Heart right ventricle (tissue), 16 donors: ENCODE measurements around the gene ANGPTL1. TPM values are rescaled to one million over a fixed set of nuclear protein-coding genes. Genes with fewer than 3 reads are reported as not detected.

Experiments
- ATAC-seq, 8 donors: fragments of 200-7000 bp; cut with Tn5 transposase; one replicate each; pipeline ENCODE4 v1.9.1; 2020; ENCODE audit warnings: mild to moderate bottlenecking in 8 of 8, moderate library complexity in 8 of 8, moderate number of reproducible peaks in 1 of 8
- DNase-seq, 2 donors: peaks; one replicate each; pipeline ENCODE4 v3.0.0-alpha.2; 2020
- H3K27ac ChIP-seq, 10 donors: fragments of 200-600 bp; sonication (generic) in 2 of 10; one replicate each; pipeline versions ENCODE4 v1.5.0 to v1.8.0; 2020 to 2022; ENCODE audit warnings: mild to moderate bottlenecking in 3 of 10
- H3K27me3 ChIP-seq, 7 donors: fragments of 200-600 bp; one replicate each; pipeline ENCODE4 v1.8.0; 2021 to 2022; ENCODE audit warnings: mild to moderate bottlenecking in 2 of 7
- H3K36me3 ChIP-seq, 9 donors: fragments of 200-600 bp; sonication (generic) in 1 of 9; one replicate each; pipeline versions ENCODE4 v1.5.0 to v1.8.0; 2020 to 2022; ENCODE audit warnings: mild to moderate bottlenecking in 2 of 9
- H3K4me1 ChIP-seq, 9 donors: fragments of 200-600 bp; sonication (generic) in 1 of 9; one replicate each; pipeline versions ENCODE4 v1.5.0 to v1.8.0; 2020 to 2022; ENCODE audit warnings: mild to moderate bottlenecking in 4 of 9
- H3K4me3 ChIP-seq, 10 donors: fragments of 200-600 bp; sonication (generic) in 2 of 10; one replicate each; pipeline versions ENCODE4 v1.5.0 to v1.8.0; 2020 to 2022; ENCODE audit warnings: mild to moderate bottlenecking in 7 of 10, moderate library complexity in 2 of 10
- H3K9me3 ChIP-seq, 11 donors: fragments of 200-600 bp in 10 of 11; sonication (generic) in 2 of 11; one replicate each; pipeline versions ENCODE4 v1.5.0 to v1.8.0; 2013 to 2022; ENCODE audit warnings: mild to moderate bottlenecking in 2 of 11, control low read depth in 1 of 11, moderate library complexity in 1 of 11
- WGBS, 2 donors: extraction: QIAGEN DNeasy Blood & Tissue Kit; methylation state at CpG; one replicate each; pipeline ENCODE4 v1.1.7; 2013; ENCODE audit warnings: inconsistent platforms in 1 of 2; 5-methylcytosine and 5-hydroxymethylcytosine counted together
- intact Hi-C, 10 donors: fragments of 100-400 bp; cut with DNase I; formaldehyde crosslinking; loops; one replicate each; pipeline versions ENCODE4 v1.11.1 to v1.14.2; 2022
- polyA plus RNA-seq, 2 donors: library from polyadenylated mRNA; stranded (reverse); fragments of 200-250 nt; gene quantifications; one replicate each; pipeline ENCODE4 v1.2.3, GENCODE V29; 2013
- total RNA-seq, 10 donors: library from RNA; stranded (reverse); fragmentation: NEBNext Ultra II Directional in 3 of 10; extraction: Animal tissue kit (Norgen Biotek cat#: 25700) in 3 of 10; gene quantifications; one replicate each; pipeline versions ENCODE4 v1.2.1 to v1.2.4, GENCODE V29; 2021 to 2023
- TF ChIP-seq, protein P1 (sequence below), 9 donors: fragments of 200-600 bp; sonication (generic) in 2 of 9; IDR thresholded peaks; one replicate each; pipeline versions ENCODE4 v1.5.0 to v1.8.0; 2021 to 2022; ENCODE audit warnings: antibody characterized with exemption in 9 of 9, mild to moderate bottlenecking in 5 of 9, moderate library complexity in 1 of 9
- donor health status: Arrhythmogenic right ventricular cardiomyopathy.
- donor health status: ischemic (EF 13 %, LVEDD 7.1; RV severe dilation, severe dysfunction).
- donor health status: healthy with polysubstance abuse.
- donor health status: DM: no; HTN: yes; CAD: no.
- donor health status: DM: no; HTN: no; CAD: no.
- donor health status: ischemic (EF 25% LVEDD 6.9; RV normal size, moderate dysfunction).
- donor health status: ischemic (EF 25% LVEDD 5.7; RV mildly dilated, moderate dysfunction).
- donor health status: healthy.
- donor health status: DM: yes; HTN: yes; CAD: no.
- donor health status: Ischemic cardiomyopathy.
- donor health status: ischemic (EF 35%, LVEDD 5.7; RV mildly dilated, moderate dysfunction).
- donor health status: nonischemic (EF 11% LVEDD 7.7; RV severe dilation, severe dysfunction).
- donor health status: DM: yes; HTN: yes; CAD: no.
- donor health status: PGD.
- donor health status: ischemic (EF 29% LVEDD 5.4; RV normal size, mild dysfunction).
- donor health status: nonischemic (EF 23%, LVEDD 6.1; RV moderate dilation, normal function).

ANGPTL1 gene
- total and polyA plus RNA-seq, 12 donors = 6.1 to 35.2 (median 13.5) TPM

DNA sequence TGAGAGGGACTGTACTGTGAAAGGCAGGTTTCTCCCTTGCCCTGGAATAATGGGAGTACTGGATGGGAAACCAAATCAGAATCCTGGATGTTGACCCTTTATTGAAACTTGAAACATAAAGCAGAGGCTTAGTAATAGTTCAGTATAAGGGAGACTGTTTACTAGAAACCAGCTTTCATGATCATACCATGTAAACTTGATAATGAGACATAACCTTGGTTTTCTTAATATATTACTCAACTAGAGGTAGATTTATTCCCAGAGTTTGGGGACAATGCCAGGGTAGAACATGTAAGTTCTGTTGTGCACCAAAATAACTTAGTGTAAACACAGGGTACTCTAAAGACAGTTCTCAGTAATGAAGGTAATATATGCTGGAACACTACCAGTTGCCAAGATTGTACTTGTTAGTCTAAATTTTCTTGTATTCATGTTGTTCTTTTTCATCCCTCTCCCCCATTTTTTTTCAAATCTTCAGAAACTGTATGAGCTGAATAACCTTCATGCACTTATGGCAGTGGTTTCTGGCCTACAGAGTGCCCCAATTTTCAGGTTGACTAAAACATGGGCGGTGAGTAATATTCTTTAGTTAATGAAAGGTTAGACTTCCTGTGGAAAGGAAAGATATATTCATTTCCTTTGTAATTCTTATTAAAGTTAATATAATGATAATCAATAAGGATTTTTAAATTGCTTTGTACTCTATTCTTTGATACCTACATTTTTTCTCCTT lies 49.6 kb downstream of the ANGPTL1 start:
- no peak for DNase-seq
- H3K36me3 ChIP-seq = no peaks in the 10 kb centered on the region
- no peaks in the 10 kb centered on the region for H3K9me3 ChIP-seq
- no peaks in the 10 kb centered on the region for H3K4me1 ChIP-seq
- H3K4me3 ChIP-seq = no peak overlapping the region
- H3K27ac ChIP-seq = no peak overlapping the region
- 93 to 96% methylated on average over 1 of the region's 1 CpG for WGBS, 2 donors
- no peak for ATAC-seq
- TF ChIP-seq, protein P1, sequence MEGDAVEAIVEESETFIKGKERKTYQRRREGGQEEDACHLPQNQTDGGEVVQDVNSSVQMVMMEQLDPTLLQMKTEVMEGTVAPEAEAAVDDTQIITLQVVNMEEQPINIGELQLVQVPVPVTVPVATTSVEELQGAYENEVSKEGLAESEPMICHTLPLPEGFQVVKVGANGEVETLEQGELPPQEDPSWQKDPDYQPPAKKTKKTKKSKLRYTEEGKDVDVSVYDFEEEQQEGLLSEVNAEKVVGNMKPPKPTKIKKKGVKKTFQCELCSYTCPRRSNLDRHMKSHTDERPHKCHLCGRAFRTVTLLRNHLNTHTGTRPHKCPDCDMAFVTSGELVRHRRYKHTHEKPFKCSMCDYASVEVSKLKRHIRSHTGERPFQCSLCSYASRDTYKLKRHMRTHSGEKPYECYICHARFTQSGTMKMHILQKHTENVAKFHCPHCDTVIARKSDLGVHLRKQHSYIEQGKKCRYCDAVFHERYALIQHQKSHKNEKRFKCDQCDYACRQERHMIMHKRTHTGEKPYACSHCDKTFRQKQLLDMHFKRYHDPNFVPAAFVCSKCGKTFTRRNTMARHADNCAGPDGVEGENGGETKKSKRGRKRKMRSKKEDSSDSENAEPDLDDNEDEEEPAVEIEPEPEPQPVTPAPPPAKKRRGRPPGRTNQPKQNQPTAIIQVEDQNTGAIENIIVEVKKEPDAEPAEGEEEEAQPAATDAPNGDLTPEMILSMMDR (IDR thresholded peaks at IDR 0.05) = no peak
- intact Hi-C loops = no loop called here
- no peaks in the 10 kb centered on the region for H3K27me3 ChIP-seq

DNA sequence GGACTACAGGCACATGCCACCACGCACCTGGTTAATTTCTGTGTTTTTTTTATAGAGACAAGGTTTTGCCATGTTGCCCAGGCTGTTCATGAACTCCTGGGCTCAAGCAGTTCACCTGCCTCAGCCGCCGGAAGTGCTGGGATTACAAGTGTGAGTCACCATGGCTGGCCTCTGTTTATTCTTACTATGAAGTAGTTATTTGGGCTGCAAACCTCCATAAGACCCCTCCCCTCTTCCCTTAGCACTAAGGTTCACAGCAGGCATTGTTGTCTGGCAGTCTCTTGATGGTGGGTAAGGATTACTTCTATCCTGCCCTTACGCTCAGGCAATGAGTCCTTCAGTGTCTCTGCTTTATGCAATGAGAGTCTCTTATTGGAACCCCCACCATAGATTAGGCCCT lies 51.8 kb downstream of the ANGPTL1 start:
- WGBS, 2 donors = 87 to 96% methylated on average over 4 of the region's 4 CpGs
- no peak overlapping the region for H3K27ac ChIP-seq
- H3K4me1 ChIP-seq = no peaks in the 10 kb centered on the region
- H3K9me3 ChIP-seq = no peaks in the 10 kb centered on the region
- TF ChIP-seq, protein P1 (IDR thresholded peaks at IDR 0.05) = no peak
- ATAC-seq = no peak
- DNase-seq = no peak
- intact Hi-C loops = loop anchor here in 1 of 10 donors (10.0 kb wide), 1 partner anchor 186 kb away; no protein-coding TSS in a partner anchor
- H3K27me3 ChIP-seq = no peaks in the 10 kb centered on the region
- no peaks in the 10 kb centered on the region for H3K36me3 ChIP-seq
- H3K4me3 ChIP-seq = no peak overlapping the region

DNA sequence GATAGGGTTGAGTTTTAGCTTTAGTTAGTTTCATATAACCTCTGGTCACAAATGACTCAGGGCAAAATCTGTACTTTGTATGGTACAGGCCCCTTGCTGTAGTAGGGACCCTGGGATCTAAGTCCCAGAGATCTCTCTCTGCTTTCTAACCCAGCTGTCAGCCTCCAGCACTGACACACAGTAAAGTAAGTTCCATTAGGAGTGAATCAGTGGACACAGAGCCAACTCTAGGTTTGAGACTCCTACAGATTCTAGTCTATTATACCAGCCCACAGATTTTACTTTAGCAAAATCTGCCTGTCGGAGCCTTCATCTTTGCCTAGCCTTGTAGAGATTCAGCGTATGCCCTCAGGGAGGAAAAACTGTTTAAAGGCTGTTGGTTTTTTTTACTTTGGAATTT lies 52.5 kb downstream of the ANGPTL1 start:
- H3K27ac ChIP-seq = no peak overlapping the region

DNA sequence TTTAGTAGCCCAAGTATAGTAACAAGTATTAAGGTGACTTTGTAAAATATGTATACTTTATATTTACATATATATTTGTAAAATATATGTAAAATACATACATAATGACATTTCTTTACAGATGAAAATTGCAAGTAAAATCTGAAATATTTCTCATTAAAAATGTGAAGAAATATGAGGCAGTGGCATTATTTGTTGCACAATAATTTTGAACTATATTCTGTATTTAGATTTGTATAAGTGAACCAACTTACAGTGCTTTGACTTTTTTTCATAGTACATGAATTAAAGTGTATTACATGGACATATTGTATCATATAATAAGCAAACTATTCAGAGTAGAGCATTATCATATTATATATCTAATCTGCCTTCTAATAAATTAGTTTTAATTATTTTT lies 60.3 kb downstream of the ANGPTL1 start:
- ATAC-seq (no peak), DNase-seq (no peak)
- Histone ChIP-seq H3K4me3 (no peak overlapping the region), H3K9me3 (no peaks in the 10 kb centered on the region), H3K36me3 (peaks cover 0 to 9% (median 0%) of the 10 kb centered on the region in 9 donors), H3K4me1 (peaks cover 0 to 5% (median 0%) of the 10 kb centered on the region in 9 donors), H3K27me3 (no peaks in the 10 kb centered on the region), H3K27ac (no peak overlapping the region)
- intact Hi-C loops = loop anchor here in 3 of 10 donors (5.0 to 10.0 kb wide), 2 partner anchors 192 to 194 kb away; no protein-coding TSS in a partner anchor
- TF ChIP-seq, protein P1 (IDR thresholded peaks at IDR 0.05) = no peak

More for the DNA sequence above, 52.5 kb downstream of the ANGPTL1 start:
- Histone ChIP-seq H3K4me3 (no peak overlapping the region), H3K4me1 (peaks cover 0 to 4% (median 0%) of the 10 kb centered on the region in 9 donors), H3K27me3 (no peaks in the 10 kb centered on the region), H3K36me3 (no peaks in the 10 kb centered on the region), H3K9me3 (no peaks in the 10 kb centered on the region)
- 90 to 97% methylated on average over 2 of the region's 2 CpGs for WGBS, 2 donors
- intact Hi-C loops = loop anchor here in 1 of 10 donors (10.0 kb wide), 1 partner anchor 186 kb away; no protein-coding TSS in a partner anchor
- ATAC-seq = no peak
- no peak for DNase-seq
- TF ChIP-seq, protein P1 (IDR thresholded peaks at IDR 0.05) = no peak
